Calu3 (cell line): ENCODE data around the gene PKP4. TPM values are rescaled to one million over a fixed set of nuclear protein-coding genes. Genes with fewer than 3 reads are reported as not detected.

Source experiments
- BruUV-seq: library from RNA; stranded (reverse); fragments of 400-500 nt; replicated peaks from 2 replicates; lab custom pipeline; 2021; lab: Mats Ljungman, UMichigan
- CTCF ChIA-PET: fragments of 300-600 bp; sonication (Branson Sonifier 250); formaldehyde crosslinking; loops from one replicate; lab custom pipeline; 2022; ENCODE audit warnings: antibody characterized with exemption; lab: Charles Lee
- DNase-seq: peaks from one replicate; pipeline ENCODE4 v3.0.0; 2022
- H3K27ac Mint-ChIP-seq: one replicate; pipeline ENCODE4 v1.8.0; 2022; ENCODE audit warnings: mixed read lengths; ENCODE audit not compliant: unreplicated experiment
- H3K27me3 Mint-ChIP-seq: one replicate; pipeline ENCODE4 v1.8.0; 2022; ENCODE audit warnings: mixed read lengths; ENCODE audit not compliant: unreplicated experiment
- H3K36me3 Mint-ChIP-seq: one replicate; pipeline ENCODE4 v1.8.0; 2022; ENCODE audit warnings: mild to moderate bottlenecking, moderate library complexity, mixed read lengths; ENCODE audit not compliant: insufficient read depth, unreplicated experiment
- H3K4me1 Mint-ChIP-seq: one replicate; pipeline ENCODE4 v1.8.0; 2022; ENCODE audit warnings: mild to moderate bottlenecking, low read depth, mixed read lengths; ENCODE audit not compliant: unreplicated experiment
- H3K4me3 Mint-ChIP-seq: one replicate; pipeline ENCODE4 v1.8.0; 2022; ENCODE audit warnings: mild to moderate bottlenecking, low read depth, moderate library complexity, mixed read lengths; ENCODE audit not compliant: unreplicated experiment
- H3K9me3 Mint-ChIP-seq: one replicate; pipeline ENCODE4 v1.8.0; 2022; ENCODE audit warnings: low read depth, mixed read lengths; ENCODE audit not compliant: unreplicated experiment
- intact Hi-C: fragments of 100-400 bp; cut with micrococcal nuclease; formaldehyde crosslinking; loops from one replicate; pipeline ENCODE4 v1.10.0; 2022; ENCODE audit not compliant: unreplicated experiment
- total RNA-seq: library from RNA; stranded (reverse); gene quantifications from 2 replicates; pipeline ENCODE4 v1.2.3, GENCODE V29; 2022
- TF ChIP-seq, protein P1 (sequence below): fragments of 200-600 bp; IDR thresholded peaks from one replicate; pipeline ENCODE4 v1.8.0; 2022; ENCODE audit warnings: antibody characterized with exemption; ENCODE audit not compliant: unreplicated experiment

The PKP4 gene
- total RNA-seq, 1 experiment from 2014 or later, result 137 TPM

DNA sequence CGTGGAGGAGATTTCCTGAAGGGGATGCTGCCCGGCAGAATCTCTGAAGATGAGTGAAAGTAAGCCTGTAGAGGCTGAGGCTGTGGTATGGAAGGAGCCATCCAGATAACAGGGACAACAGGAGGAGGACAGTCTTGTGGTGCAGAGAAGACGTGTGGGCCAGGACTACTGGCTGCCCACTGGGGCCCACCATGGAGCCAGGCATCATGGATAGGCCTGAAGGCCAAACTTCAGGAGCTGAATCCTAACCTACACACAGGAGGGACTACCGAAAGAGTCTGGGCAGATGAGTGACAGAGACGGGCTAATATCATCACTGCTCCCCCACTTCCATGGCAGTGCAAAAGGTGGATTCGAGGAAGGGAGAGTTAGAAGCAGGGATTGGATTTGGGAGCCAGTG lies 207.0 kb downstream of the PKP4 start:
- BruUV-seq, result no TSS peak
- TF ChIP-seq, protein P1, sequence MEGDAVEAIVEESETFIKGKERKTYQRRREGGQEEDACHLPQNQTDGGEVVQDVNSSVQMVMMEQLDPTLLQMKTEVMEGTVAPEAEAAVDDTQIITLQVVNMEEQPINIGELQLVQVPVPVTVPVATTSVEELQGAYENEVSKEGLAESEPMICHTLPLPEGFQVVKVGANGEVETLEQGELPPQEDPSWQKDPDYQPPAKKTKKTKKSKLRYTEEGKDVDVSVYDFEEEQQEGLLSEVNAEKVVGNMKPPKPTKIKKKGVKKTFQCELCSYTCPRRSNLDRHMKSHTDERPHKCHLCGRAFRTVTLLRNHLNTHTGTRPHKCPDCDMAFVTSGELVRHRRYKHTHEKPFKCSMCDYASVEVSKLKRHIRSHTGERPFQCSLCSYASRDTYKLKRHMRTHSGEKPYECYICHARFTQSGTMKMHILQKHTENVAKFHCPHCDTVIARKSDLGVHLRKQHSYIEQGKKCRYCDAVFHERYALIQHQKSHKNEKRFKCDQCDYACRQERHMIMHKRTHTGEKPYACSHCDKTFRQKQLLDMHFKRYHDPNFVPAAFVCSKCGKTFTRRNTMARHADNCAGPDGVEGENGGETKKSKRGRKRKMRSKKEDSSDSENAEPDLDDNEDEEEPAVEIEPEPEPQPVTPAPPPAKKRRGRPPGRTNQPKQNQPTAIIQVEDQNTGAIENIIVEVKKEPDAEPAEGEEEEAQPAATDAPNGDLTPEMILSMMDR, result no peak
- H3K4me1 Mint-ChIP-seq, result no peaks in the 10 kb centered on the region
- intact Hi-C loops, result no loop called here
- H3K9me3 Mint-ChIP-seq, result no peaks in the 10 kb centered on the region
- H3K27ac Mint-ChIP-seq, result no peak overlapping the region
- no peaks in the 10 kb centered on the region for H3K27me3 Mint-ChIP-seq
- CTCF ChIA-PET, result no interaction called here
- H3K36me3 Mint-ChIP-seq, result peaks cover 7% of the 10 kb centered on the region
- H3K4me3 Mint-ChIP-seq, result no peak overlapping the region
- DNase-seq, result no peak

DNA sequence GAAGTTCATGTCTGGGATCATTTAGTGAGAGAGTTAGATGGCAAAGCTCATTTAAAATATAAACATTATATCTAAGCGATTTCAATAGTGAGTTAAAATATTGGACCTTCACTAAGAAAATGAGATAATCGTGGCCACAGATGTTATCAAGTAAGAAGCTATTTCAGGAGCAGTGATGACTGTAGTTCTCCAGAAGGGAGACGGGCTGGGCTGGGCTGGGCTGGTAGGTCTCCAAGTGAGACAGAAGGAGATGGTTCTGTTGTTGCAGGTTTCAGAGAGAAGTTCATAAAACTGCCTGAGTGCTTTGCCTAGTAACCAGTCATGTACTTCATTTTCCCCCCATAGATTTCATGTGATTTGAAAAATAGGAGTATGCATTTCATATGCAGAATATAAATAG lies 208.2 kb downstream of the PKP4 start:
- DNase-seq, result no peak

DNA sequence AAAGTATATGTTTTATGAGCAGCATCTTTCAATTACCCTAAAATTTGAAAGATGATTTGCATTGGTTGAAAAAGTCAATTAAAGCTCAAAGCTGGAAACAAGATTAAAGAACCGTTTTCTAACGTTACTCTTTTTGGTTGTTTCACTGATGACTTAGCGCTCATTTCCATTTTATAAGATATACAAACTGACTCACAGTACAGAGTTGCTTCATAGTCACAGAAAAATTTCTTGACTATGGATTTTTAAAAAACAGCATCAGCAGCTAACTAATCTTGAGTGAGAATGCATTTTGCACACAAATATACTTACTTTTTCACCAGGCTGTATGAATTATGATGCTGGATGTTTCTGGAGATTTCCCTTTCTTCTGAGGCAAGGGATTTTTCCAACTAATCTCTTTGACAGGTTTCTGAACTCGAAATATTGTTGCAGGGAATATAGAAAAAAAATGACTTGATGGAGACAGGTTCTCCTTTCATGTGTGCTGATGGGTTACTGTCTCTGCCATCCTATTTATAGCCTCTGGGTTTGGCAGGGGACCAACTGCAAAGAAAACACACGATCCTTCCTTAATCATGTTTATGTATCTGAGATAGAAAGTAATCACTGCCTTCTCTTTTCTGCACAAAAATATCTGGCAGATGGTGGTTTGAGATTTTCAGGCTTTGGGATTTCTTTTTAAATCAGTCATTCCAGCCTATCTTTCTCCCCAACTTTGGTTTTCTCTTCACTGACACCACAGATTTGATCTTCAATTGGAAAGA lies 209.0 kb downstream of the PKP4 start:
- Mint-ChIP-seq H3K4me3 (no peak overlapping the region), H3K9me3 (no peaks in the 10 kb centered on the region), H3K27ac (no peak overlapping the region), H3K27me3 (no peaks in the 10 kb centered on the region), H3K36me3 (no peaks in the 10 kb centered on the region), H3K4me1 (no peaks in the 10 kb centered on the region)
- BruUV-seq, result no TSS peak
- DNase-seq, result no peak
- TF ChIP-seq, protein P1, result no peak
- CTCF ChIA-PET, result interaction anchor here (1.2 kb wide), 1 partner anchor 80 kb away, joined by 3 read pairs; no protein-coding TSS in a partner anchor
- intact Hi-C loops, result no loop called here

More for the DNA sequence above, 208.2 kb downstream of the PKP4 start:
- Mint-ChIP-seq H3K9me3 (no peaks in the 10 kb centered on the region), H3K4me1 (no peaks in the 10 kb centered on the region), H3K4me3 (no peak overlapping the region), H3K36me3 (no peaks in the 10 kb centered on the region), H3K27me3 (no peaks in the 10 kb centered on the region), H3K27ac (no peak overlapping the region)
- CTCF ChIA-PET, result no interaction called here
- TF ChIP-seq, protein P1, result no peak
- intact Hi-C loops, result no loop called here
- no TSS peak for BruUV-seq

DNA sequence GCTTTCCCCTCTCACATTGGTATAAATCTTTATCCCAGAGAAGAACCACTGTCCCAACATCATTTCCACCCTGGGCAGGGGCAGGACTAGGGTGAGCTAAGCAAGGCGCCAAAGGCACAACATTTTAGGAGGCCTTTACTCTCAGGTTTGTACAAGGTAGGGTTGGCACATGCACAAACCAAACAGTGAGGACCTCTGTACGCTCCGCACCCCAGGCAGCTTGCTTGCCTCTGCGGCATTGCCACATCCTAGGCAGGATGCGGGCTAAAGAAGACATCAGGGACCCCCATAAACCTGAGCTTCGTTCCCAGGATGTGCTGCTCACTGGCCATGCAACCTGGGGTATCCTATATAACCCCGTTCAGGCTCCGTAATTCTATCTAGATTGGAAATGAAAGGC lies 210.2 kb downstream of the PKP4 start:
- Mint-ChIP-seq H3K36me3 (peaks cover 7% of the 10 kb centered on the region), H3K27me3 (no peaks in the 10 kb centered on the region), H3K9me3 (no peaks in the 10 kb centered on the region), H3K4me1 (no peaks in the 10 kb centered on the region), H3K27ac (no peak overlapping the region), H3K4me3 (no peak overlapping the region)
- no TSS peak for BruUV-seq
- DNase-seq, result no peak
- CTCF ChIA-PET, result interaction anchor here (1.2 kb wide), 1 partner anchor 79 kb away, joined by 3 read pairs; no protein-coding TSS in a partner anchor
- TF ChIP-seq, protein P1, result no peak
- intact Hi-C loops, result no loop called here
